ENCODE results near the gene FAHD2B. TPM values are rescaled to one million over a fixed set of nuclear protein-coding genes. Genes with fewer than 3 reads are reported as not detected.
"Not testable (repeated sequence)": the region's sequence is repeated elsewhere in the genome, so short reads cannot be mapped to it uniquely, and the experiment has no call there.

The FAHD2B gene

DNA sequence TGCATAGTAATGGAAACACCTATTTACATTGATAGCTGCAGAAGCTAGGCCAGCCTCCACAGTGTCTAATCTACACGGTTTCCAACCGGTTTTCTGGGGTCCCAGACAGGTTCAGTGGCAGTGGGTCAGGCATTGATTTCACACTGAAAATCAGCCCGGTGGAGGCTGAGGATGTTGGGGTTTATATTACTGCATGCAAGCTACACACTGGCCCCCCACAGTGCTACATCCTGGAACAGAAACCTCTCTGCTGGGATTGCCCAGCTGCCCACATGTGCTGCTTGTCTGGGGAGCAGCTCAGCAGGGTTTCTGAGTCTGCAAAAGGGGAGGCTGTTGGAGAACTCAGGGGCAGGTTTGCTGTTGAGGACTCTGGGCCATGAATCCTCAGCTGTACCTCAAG lies 48.0 kb downstream of the FAHD2B start:
- H3K14ac ChIP-seq (ENCODE audit: low read length); H3K18ac ChIP-seq (ENCODE audit: low read length); H4K8ac ChIP-seq (ENCODE audit: low read depth, low read length); H2BK15ac ChIP-seq (ENCODE audit: low read length); H3K79me1 ChIP-seq (ENCODE audit: low read depth, low read length); H2BK120ac ChIP-seq (ENCODE audit: low read depth, low read length); H3K9ac ChIP-seq (ENCODE audit: low read depth, low read length, poor library complexity); H2AK5ac ChIP-seq (ENCODE audit: low read depth, low read length); H4K91ac ChIP-seq (ENCODE audit: low read depth, low read length, poor library complexity); H3K4me2 ChIP-seq (ENCODE audit: insufficient read depth, low read length, poor library complexity, severe bottlenecking); H2BK12ac ChIP-seq (ENCODE audit: low read length); DNase-seq (ENCODE audit: low spot score); H3K27ac ChIP-seq (replicated peaks; ENCODE audit: low read length); H3K4ac ChIP-seq (ENCODE audit: low read length); H3K4me1 ChIP-seq (ENCODE audit: control insufficient read depth in 2 of 2, insufficient read depth in 1 of 2, low read depth in 1 of 2, low read length in 2 of 2); H2BK5ac ChIP-seq (ENCODE audit: low read length); H3K4me3 ChIP-seq (ENCODE audit: low read length in 2 of 2); H3K27me3 ChIP-seq (ENCODE audit: control insufficient read depth in 3 of 3, insufficient read depth in 3 of 3, low read depth in 1 of 3, low read length in 3 of 3); H3K36me3 ChIP-seq (replicated peaks in 1 of 2; ENCODE audit: control insufficient read depth in 2 of 2, insufficient read depth in 2 of 2, low read length in 2 of 2); H3K9me3 ChIP-seq (replicated peaks in 1 of 2; ENCODE audit: control insufficient read depth in 2 of 2, insufficient read depth in 1 of 2, low read depth in 1 of 2, low read length in 2 of 2); H3K23ac ChIP-seq (ENCODE audit: low read depth, low read length, poor library complexity); H2AFZ ChIP-seq (ENCODE audit: low read length): not testable (repeated sequence)
- WGBS, 2 donors (ENCODE audit: extremely low coverage in 2 of 2, insufficient read length in 2 of 2, insufficient replicate concordance in 1 of 2) = no CpG with 5 or more reads among the region's 3 CpGs

DNA sequence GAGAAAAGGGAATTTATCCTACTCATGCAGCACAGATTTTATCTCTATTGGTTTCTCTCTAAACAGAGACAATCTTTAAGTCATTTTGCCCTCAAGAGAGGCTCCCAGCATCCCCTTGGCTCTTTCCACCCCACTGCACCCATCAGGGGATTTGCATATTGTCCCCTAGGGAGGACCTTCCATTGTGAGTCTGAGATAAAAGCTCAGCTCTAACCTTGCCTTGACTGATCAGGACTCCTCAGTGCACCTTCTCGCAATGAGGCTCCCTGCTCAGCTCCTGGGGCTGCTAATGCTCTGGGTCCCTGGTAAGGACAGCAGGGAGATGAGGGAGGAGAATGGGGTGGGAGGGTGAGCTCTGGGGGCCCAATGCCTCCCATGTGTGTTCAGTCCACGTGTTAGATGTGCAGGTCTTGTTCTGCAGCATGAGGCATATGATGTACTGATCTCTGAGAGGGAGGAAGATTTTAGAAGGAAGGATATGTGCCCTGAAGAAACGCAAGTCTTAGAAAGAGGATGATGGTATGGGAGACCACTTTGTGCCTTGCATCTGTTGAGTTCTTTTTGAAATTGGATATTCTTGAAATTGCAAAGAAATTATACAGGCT lies 48.7 kb downstream of the FAHD2B start:
- H3K27me3 ChIP-seq (ENCODE audit: control insufficient read depth in 3 of 3, insufficient read depth in 3 of 3, low read depth in 1 of 3, low read length in 3 of 3); H3K4me3 ChIP-seq (ENCODE audit: low read length in 2 of 2); H3K27ac ChIP-seq (replicated peaks; ENCODE audit: low read length); DNase-seq (ENCODE audit: low spot score); H3K9ac ChIP-seq (ENCODE audit: low read depth, low read length, poor library complexity); H2BK5ac ChIP-seq (ENCODE audit: low read length); H4K8ac ChIP-seq (ENCODE audit: low read depth, low read length); H4K91ac ChIP-seq (ENCODE audit: low read depth, low read length, poor library complexity); H3K4ac ChIP-seq (ENCODE audit: low read length); H2BK15ac ChIP-seq (ENCODE audit: low read length); H3K9me3 ChIP-seq (replicated peaks in 1 of 2; ENCODE audit: control insufficient read depth in 2 of 2, insufficient read depth in 1 of 2, low read depth in 1 of 2, low read length in 2 of 2); H3K79me1 ChIP-seq (ENCODE audit: low read depth, low read length); H2AK5ac ChIP-seq (ENCODE audit: low read depth, low read length); H3K4me2 ChIP-seq (ENCODE audit: insufficient read depth, low read length, poor library complexity, severe bottlenecking); H2BK120ac ChIP-seq (ENCODE audit: low read depth, low read length); H3K36me3 ChIP-seq (replicated peaks in 1 of 2; ENCODE audit: control insufficient read depth in 2 of 2, insufficient read depth in 2 of 2, low read length in 2 of 2); H3K23ac ChIP-seq (ENCODE audit: low read depth, low read length, poor library complexity); H3K4me1 ChIP-seq (ENCODE audit: control insufficient read depth in 2 of 2, insufficient read depth in 1 of 2, low read depth in 1 of 2, low read length in 2 of 2); H3K18ac ChIP-seq (ENCODE audit: low read length); H2AFZ ChIP-seq (ENCODE audit: low read length); H3K14ac ChIP-seq (ENCODE audit: low read length); H2BK12ac ChIP-seq (ENCODE audit: low read length): not testable (repeated sequence)
- WGBS, 2 donors (ENCODE audit: extremely low coverage in 2 of 2, insufficient read length in 2 of 2, insufficient replicate concordance in 1 of 2) = no CpG with 5 or more reads among the region's 3 CpGs

Small RNAs within 50 kb of the gene (small RNA-seq; reads per million reads assigned to genes)
- not detected for gene AC018892.1 (ENCODE audit: insufficient read depth)
- gene IGKV1OR2-3 (ENCODE audit: insufficient read depth) = not detected
- gene IGKV2OR2-2 (ENCODE audit: insufficient read depth) = not detected
- gene RN7SL313P (ENCODE audit: insufficient read depth) = not detected

Measured in neuronal stem cell (in vitro differentiated cells).